Measurements from ENCODE around the gene NSG1. TPM values are rescaled to one million over a fixed set of nuclear protein-coding genes. Genes with fewer than 3 reads are reported as not detected.

NSG1 gene
- total and polyA plus RNA-seq, 9 of the 15 experiments (the other 6 are each of a cell fraction or from before 2014, with no cell fraction given): not detected

DNA sequence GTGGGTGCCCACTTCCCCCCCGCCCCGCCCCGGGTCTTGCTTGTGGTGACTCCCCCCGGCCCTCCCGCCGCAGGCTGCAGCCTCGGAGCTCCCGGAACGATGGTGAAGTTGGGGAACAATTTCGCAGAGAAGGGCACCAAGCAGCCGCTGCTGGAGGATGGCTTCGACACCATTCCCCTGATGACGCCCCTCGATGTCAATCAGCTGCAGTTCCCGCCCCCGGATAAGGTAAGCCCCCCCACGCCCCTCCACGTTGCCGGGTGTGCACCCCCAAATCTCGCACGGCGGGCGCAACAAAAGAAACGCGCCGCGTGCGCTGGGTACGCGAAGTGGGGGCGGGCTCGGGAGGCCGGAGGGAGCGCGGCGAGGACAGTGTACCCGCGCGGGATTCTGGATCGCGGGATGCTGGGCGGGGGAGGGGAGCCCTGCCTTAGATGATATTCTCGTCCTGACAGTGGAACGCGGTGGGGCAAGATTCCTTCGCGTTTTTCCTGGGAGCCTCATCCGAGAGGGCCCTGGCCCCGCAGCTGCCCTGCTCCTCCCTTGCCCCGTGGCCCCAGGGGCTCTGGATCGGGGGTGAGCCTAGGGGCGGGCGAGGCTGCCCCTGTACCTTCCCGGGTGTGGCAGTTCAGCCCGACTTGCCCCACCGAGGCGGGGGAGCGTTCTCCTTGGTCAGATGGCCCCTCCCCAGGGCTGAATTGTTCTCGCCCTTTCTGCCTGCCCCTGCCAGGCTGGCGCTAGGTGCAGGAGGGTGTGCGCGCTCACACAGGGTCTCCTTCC is 819 bp downstream of the NSG1 start (continued):
- TF ChIP-seq, protein P1, sequence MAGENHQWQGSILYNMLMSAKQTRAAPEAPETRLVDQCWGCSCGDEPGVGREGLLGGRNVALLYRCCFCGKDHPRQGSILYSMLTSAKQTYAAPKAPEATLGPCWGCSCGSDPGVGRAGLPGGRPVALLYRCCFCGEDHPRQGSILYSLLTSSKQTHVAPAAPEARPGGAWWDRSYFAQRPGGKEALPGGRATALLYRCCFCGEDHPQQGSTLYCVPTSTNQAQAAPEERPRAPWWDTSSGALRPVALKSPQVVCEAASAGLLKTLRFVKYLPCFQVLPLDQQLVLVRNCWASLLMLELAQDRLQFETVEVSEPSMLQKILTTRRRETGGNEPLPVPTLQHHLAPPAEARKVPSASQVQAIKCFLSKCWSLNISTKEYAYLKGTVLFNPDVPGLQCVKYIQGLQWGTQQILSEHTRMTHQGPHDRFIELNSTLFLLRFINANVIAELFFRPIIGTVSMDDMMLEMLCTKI (IDR thresholded peaks at IDR 0.05; ENCODE audit: partially characterized antibody): no peak
- no peak for TF ChIP-seq ZNF217 (CRISPR knock-in tag; IDR thresholded peaks at IDR 0.05)
- no peak for TF ChIP-seq SETDB1 (IDR thresholded peaks at IDR 0.05; ENCODE audit: low read length)
- no peak for TF ChIP-seq KLF16 (IDR thresholded peaks at IDR 0.05)
- TF ChIP-seq SREBF2 (CRISPR knock-in tag; IDR thresholded peaks at IDR 0.05): no peak
- no peak for TF ChIP-seq TAF15 (IDR thresholded peaks at IDR 0.05; ENCODE audit: low read depth, low read length)
- no peak for TF ChIP-seq NFATC3 (IDR thresholded peaks at IDR 0.05)
- no peak for TF ChIP-seq FOXP1 (CRISPR knock-in tag; IDR thresholded peaks at IDR 0.05)

DNA sequence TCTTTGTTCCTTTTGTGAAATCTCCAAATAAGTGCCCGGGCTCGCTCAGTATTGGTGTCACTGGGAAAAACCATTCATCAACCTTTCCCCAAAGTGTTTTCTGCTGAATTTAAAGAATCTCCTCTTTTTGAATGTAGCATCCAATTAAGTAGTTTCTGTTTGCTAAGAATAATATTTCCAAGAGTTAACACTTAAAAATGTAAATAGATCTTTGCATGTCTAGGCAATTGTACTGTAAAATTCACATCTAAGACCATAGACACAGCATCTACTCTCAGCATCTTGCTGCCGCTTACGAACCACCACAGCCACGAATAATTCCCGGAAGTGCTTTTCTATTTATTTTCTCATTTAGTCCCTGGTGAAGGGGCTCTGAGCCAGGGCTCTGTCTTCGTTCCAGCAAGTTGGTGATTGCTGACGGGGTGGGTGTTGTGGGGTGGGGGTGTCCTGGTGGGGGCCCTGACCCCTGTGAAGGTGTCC is 1.4 kb downstream of the NSG1 start:
- ATAC-seq: no peak
- Histone ChIP-seq H3K79me2 (ENCODE audit: control insufficient read depth, insufficient read depth, low read length) (no peaks in the 10 kb centered on the region), H3K9me3 (replicated peaks; ENCODE audit: control insufficient read depth, insufficient read depth, low read depth, low read length) (no peaks in the 10 kb centered on the region), H3K9me1 (ENCODE audit: control insufficient read depth, insufficient read depth, low read length) (no peaks in the 10 kb centered on the region), H3K27me3 (ENCODE audit: control insufficient read depth in 2 of 2, insufficient read depth in 2 of 2, low read length in 2 of 2) (peaks cover 13 to 74% of the 10 kb centered on the region in 2 experiments; a peak in 4 of 5 replicates), H3K4me1 (replicated peaks in 1 of 2; ENCODE audit: control insufficient read depth in 2 of 2, insufficient read depth in 2 of 2, low read length in 2 of 2) (peaks cover 0 to 28% of the 10 kb centered on the region in 2 experiments; a peak in 3 of 5 replicates), H3K27ac (ENCODE audit: extremely low read depth, low read depth, low read length) (no peak overlapping the region), H3K36me3 (ENCODE audit: control insufficient read depth, insufficient read depth, low read length) (no peaks in the 10 kb centered on the region), H3K4me3 (no peak overlapping the region), H3K9ac (ENCODE audit: insufficient read depth in 1 of 2, low read depth in 2 of 2, low read length in 2 of 2) (no peak overlapping the region), H2AFZ (ENCODE audit: low read depth, low read length) (no peak overlapping the region), H4K20me1 (replicated peaks; ENCODE audit: control insufficient read depth, insufficient read depth, low read length) (peaks cover 15% of the 10 kb centered on the region; the same call in 1 of the 2 replicates), H3K4me2 (ENCODE audit: insufficient read depth, low read length) (no peak overlapping the region)
- intact Hi-C loops (cut with micrococcal nuclease) (no loop called here), in situ Hi-C loops (cut with MboI) (no loop called here)
- TF ChIP-seq, protein P2, sequence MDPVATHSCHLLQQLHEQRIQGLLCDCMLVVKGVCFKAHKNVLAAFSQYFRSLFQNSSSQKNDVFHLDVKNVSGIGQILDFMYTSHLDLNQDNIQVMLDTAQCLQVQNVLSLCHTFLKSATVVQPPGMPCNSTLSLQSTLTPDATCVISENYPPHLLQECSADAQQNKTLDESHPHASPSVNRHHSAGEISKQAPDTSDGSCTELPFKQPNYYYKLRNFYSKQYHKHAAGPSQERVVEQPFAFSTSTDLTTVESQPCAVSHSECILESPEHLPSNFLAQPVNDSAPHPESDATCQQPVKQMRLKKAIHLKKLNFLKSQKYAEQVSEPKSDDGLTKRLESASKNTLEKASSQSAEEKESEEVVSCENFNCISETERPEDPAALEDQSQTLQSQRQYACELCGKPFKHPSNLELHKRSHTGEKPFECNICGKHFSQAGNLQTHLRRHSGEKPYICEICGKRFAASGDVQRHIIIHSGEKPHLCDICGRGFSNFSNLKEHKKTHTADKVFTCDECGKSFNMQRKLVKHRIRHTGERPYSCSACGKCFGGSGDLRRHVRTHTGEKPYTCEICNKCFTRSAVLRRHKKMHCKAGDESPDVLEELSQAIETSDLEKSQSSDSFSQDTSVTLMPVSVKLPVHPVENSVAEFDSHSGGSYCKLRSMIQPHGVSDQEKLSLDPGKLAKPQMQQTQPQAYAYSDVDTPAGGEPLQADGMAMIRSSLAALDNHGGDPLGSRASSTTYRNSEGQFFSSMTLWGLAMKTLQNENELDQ (CRISPR knock-in tag; IDR thresholded peaks at IDR 0.05; ENCODE audit: borderline replicate concordance): no peak
- TF ChIP-seq PCBP1 (IDR thresholded peaks at IDR 0.05; ENCODE audit: low read depth, low read length, poor library complexity, severe bottlenecking) (no peak), ZNF696 (CRISPR knock-in tag; conservative IDR thresholded peaks at IDR 0.05) (no peak), SRSF1 (IDR thresholded peaks at IDR 0.05; ENCODE audit: low read depth, low read length) (no peak), GATA2 (CRISPR knock-in tag; IDR thresholded peaks at IDR 0.05) (no peak), DNMT1 (IDR thresholded peaks at IDR 0.05) (no peak), MYC (IDR thresholded peaks at IDR 0.05; ENCODE audit: low read depth, low read length) (no peak), MYC (CRISPR knock-in tag; IDR thresholded peaks at IDR 0.05; ENCODE audit: borderline replicate concordance, low read depth) (no peak), KLF16 (IDR thresholded peaks at IDR 0.05) (no peak)
- TF ChIP-seq, protein P3, sequence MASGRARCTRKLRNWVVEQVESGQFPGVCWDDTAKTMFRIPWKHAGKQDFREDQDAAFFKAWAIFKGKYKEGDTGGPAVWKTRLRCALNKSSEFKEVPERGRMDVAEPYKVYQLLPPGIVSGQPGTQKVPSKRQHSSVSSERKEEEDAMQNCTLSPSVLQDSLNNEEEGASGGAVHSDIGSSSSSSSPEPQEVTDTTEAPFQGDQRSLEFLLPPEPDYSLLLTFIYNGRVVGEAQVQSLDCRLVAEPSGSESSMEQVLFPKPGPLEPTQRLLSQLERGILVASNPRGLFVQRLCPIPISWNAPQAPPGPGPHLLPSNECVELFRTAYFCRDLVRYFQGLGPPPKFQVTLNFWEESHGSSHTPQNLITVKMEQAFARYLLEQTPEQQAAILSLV (tag; IDR thresholded peaks at IDR 0.05): no peak
- ChIA-PET POLR2A (no interaction called here), CTCF (ENCODE audit: low intra/inter-chr PET ratio) (no interaction called here)
- no peak for FAIRE-seq
- 5% methylated on average over 8 of the region's 8 CpGs for WGBS (ENCODE audit: insufficient coverage, low coverage, missing lambda C conversion rate)
- no TSS peak for BruUV-seq (replicated peaks)
- DNase-seq (ENCODE audit: extremely low read depth in 1 of 4, low spot score in 3 of 4): no peak
